Daoy (cell line): ENCODE data around the gene RANBP17. TPM values are rescaled to one million over a fixed set of nuclear protein-coding genes. Genes with fewer than 3 reads are reported as not detected.
"Not testable (repeated sequence)": the region's sequence is repeated elsewhere in the genome, so short reads cannot be mapped to it uniquely, and the experiment has no call there.

ENCODE experiments used
- DNase-seq: peaks from one replicate; pipeline ENCODE4 v3.0.0-alpha.2; 2015; ENCODE audit warnings: low read depth
- total RNA-seq: library from RNA; depleted of rRNA; stranded (reverse); fragments of >200 nt; shearing (Covaris generic); gene quantifications from 2 replicates; pipeline ENCODE4 v1.2.3, GENCODE V29; 2014

Gene RANBP17
- total RNA-seq, 1 experiment from 2014 or later: 0.34 TPM

- no peak for DNase-seq
Measured at GRCh38 chr5:170941788-170942187, 80.0 kb downstream of the RANBP17 start.

GRCh38 chr5:170945275-170945674 lies 83.5 kb downstream of the RANBP17 start:
- no peak for DNase-seq

- no peak for DNase-seq
Measured at GRCh38 chr5:170960567-170960966, 98.7 kb downstream of the RANBP17 start.

- peak; percentile 35 for DNase-seq
Measured at GRCh38 chr5:170963521-170963920, 101.7 kb downstream of the RANBP17 start.

- DNase-seq: no peak
Measured at GRCh38 chr5:170974461-170974860, 112.6 kb downstream of the RANBP17 start.

GRCh38 chr5:170980261-170980660 lies 118.4 kb downstream of the RANBP17 start:
- DNase-seq: not testable (repeated sequence)

- no peak for DNase-seq
Measured at GRCh38 chr5:170985486-170985885, 123.7 kb downstream of the RANBP17 start.

- DNase-seq: peak; percentile 19
Measured at GRCh38 chr5:170986598-170986997, 124.8 kb downstream of the RANBP17 start.

GRCh38 chr5:170993476-170993875 lies 131.7 kb downstream of the RANBP17 start:
- no peak for DNase-seq

- DNase-seq: no peak
Measured at GRCh38 chr5:171010086-171010485, 148.3 kb downstream of the RANBP17 start.

GRCh38 chr5:171010816-171011215 lies 149.0 kb downstream of the RANBP17 start:
- DNase-seq: no peak

- no peak for DNase-seq
Measured at GRCh38 chr5:171023508-171023907, 161.7 kb downstream of the RANBP17 start.

- DNase-seq: no peak
Measured at GRCh38 chr5:171024084-171024483, 162.3 kb downstream of the RANBP17 start.

GRCh38 chr5:171029401-171029800 lies 167.6 kb downstream of the RANBP17 start:
- no peak for DNase-seq

GRCh38 chr5:171031977-171032376 lies 170.2 kb downstream of the RANBP17 start:
- DNase-seq: no peak

GRCh38 chr5:171032435-171032973 lies 170.7 kb downstream of the RANBP17 start:
- DNase-seq: no peak

GRCh38 chr5:171041893-171042292 lies 180.1 kb downstream of the RANBP17 start:
- not testable (repeated sequence) for DNase-seq

GRCh38 chr5:171050916-171051315 lies 189.1 kb downstream of the RANBP17 start:
- DNase-seq: no peak

- no peak for DNase-seq
Measured at GRCh38 chr5:171055875-171056454, 194.1 kb downstream of the RANBP17 start.

- DNase-seq: no peak
Measured at GRCh38 chr5:171067540-171068130, 205.8 kb downstream of the RANBP17 start.

GRCh38 chr5:171074747-171075146 lies 212.9 kb downstream of the RANBP17 start:
- no peak for DNase-seq

GRCh38 chr5:171080186-171080938 lies 218.5 kb downstream of the RANBP17 start:
- no peak for DNase-seq

- no peak for DNase-seq
Measured at GRCh38 chr5:171081319-171081718, 219.5 kb downstream of the RANBP17 start.
